Ovary (tissue), 9 donors: ENCODE results near the gene MSI2. TPM values are rescaled to one million over a fixed set of nuclear protein-coding genes. Genes with fewer than 3 reads are reported as not detected.

Source experiments
- DNase-seq, 5 donors: peaks; one replicate each; pipeline ENCODE4 v3.0.0-alpha.2; 2019 to 2020
- H3K27ac ChIP-seq, 2 donors: fragments of 200-600 bp; one replicate each; pipeline versions ENCODE4 v1.5.1 to v1.8.0; 2019 to 2022
- H3K27me3 ChIP-seq: fragments of 200-600 bp; one replicate; pipeline ENCODE4 v1.8.0; 2022
- H3K36me3 ChIP-seq: fragments of 200-600 bp; sonication (generic); one replicate; pipeline ENCODE4 v1.5.1; 2019
- H3K4me1 ChIP-seq: one replicate; pipeline ENCODE4 v1.8.1; 2013; ENCODE audit warnings: mild to moderate bottlenecking, moderate library complexity; ENCODE audit not compliant: insufficient read depth
- H3K4me3 ChIP-seq: fragments of 200-600 bp; sonication (generic); one replicate; pipeline ENCODE4 v1.5.1; 2017
- H3K9me3 ChIP-seq, 2 donors: fragments of 200-600 bp in 1 of 2; sonication (generic) in 1 of 2; one replicate each; pipeline versions ENCODE4 v1.5.1 to v1.8.1; 2013 to 2019; ENCODE audit warnings: mild to moderate bottlenecking in 1 of 2, moderate library complexity in 1 of 2
- CTCF ChIP-seq, 3 donors: fragments of 450-650 bp in 2 of 3; fragments of 200-600 bp in 1 of 3; IDR thresholded peaks; one replicate each; pipeline versions ENCODE4 v1.5.1 to v1.8.0; 2016 to 2022; ENCODE audit warnings: antibody characterized with exemption in 3 of 3, mild to moderate bottlenecking in 1 of 3
- EP300 ChIP-seq: sonication (generic); formaldehyde crosslinking; IDR thresholded peaks from one replicate; pipeline ENCODE4 v1.6.1; 2017; ENCODE audit warnings: antibody characterized with exemption
- POLR2A ChIP-seq: fragments of 450-650 bp; IDR thresholded peaks from one replicate; pipeline ENCODE4 v1.6.1; 2017; ENCODE audit warnings: antibody characterized with exemption, mild to moderate bottlenecking, moderate library complexity
- WGBS, 3 donors: extraction: QIAGEN DNeasy Blood & Tissue Kit in 1 of 3; methylation state at CpG; one replicate each; pipeline versions ENCODE4 v1.1.5 to v1.1.7; 2013 to 2017; 5-methylcytosine and 5-hydroxymethylcytosine counted together
- intact Hi-C, 4 donors: fragments of 100-400 bp; cut with DNase I; formaldehyde crosslinking; loops; one replicate each; pipeline versions ENCODE4 v1.11.0 to v1.15.1; 2022 to 2023
- polyA plus RNA-seq, 2 donors: library from polyadenylated mRNA; stranded (reverse); fragments of 200-250 nt in 1 of 2; fragments of 350-450 nt in 1 of 2; fragmentation: Illumina TruSeq in 1 of 2; extraction: RNeasy Lipid Tissue Mini Kit (QIAGEN cat#74804) in 1 of 2; gene quantifications; one replicate each; pipeline ENCODE4 v1.2.3, GENCODE V29; 2013 to 2014
- total RNA-seq, 7 donors: library from RNA; depleted of rRNA in 2 of 7; stranded (reverse); fragments of >200 nt in 2 of 7; fragmentation: NEBNext Ultra II Directional in 3 of 7; extraction: Animal tissue kit (Norgen Biotek cat#: 25700) in 3 of 7; gene quantifications; one replicate each; pipeline versions ENCODE4 v1.1.0 to v1.2.4, GENCODE V29; 2016 to 2023
- donor health status: DM: no; HTN: no; CAD: no; lungs with moderate emphysema.
- donor health status: DM: no; HTN: no; CAD: no.
- donor health status: Bipolar disorder and iron deficiency.
- donor health status: DM: yes; HTN: yes; CAD: no.
- donor health status: DM: no; HTN: no; CAD: no.
- donor health status: DM: yes; HTN: yes; CAD: no.

MSI2 gene
- total and polyA plus RNA-seq, 9 donors = 43.1 to 199 (median 120) TPM

DNA sequence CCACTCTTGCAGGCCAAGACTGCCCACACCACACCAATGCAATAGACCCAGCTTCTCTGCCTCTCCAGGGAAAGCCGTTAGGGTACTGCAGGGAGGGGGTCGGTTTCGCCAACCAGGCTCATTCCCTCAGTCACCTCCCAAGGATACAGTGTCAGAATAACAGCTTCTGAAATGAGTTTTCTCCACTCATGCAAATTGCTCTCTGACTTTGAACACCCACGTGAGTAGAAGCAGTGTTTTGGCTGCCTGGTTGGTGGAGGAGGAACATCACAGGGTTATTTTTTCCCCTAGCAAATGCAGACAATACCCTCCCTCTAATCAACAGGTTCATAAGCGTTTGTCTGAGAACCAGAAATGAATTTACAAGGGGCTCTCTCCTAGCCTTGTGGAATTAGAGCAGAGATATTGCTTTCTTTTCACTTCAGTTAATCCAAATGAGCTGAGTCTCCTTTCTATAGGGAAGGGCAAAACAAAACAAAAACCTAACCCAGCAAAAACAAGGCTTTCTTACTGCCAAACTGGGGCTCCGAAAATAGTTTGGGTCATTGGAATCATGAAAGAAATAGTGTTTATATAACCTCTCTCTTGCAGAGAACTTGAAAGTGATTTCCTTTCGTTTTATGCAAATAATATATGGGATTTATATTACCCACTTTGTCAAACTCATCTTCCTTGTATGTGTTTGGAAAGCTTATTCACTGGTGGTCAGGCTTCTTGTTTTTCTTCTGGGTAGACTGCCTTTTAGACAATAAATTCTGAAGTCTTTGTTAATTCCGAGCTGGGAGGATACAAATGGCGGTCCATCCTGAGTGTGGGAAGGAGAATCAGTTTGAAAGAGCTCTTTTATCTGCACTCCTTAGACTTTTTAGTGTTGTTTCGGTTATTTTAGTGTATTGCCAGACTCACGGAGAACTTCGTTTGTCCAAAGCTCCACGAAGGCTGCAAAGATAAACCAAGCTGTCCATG lies 229.9 kb downstream of the MSI2 start:
- Histone ChIP-seq H3K36me3 (no peaks in the 10 kb centered on the region), H3K4me3 (no peak overlapping the region), H3K27ac (peak overlapping the region in 1 of 2 donors; percentile 61), H3K27me3 (no peaks in the 10 kb centered on the region), H3K4me1 (peaks cover 41% of the 10 kb centered on the region), H3K9me3 (no peaks in the 10 kb centered on the region)
- intact Hi-C loops = no loop called here
- TF ChIP-seq CTCF (IDR thresholded peaks at IDR 0.05) (no peak), POLR2A (no peak), EP300 (no peak)
- DNase-seq = no peak
- WGBS, 3 donors = 19 to 37% (median 20%) methylated on average over 13 of the region's 13 CpGs

DNA sequence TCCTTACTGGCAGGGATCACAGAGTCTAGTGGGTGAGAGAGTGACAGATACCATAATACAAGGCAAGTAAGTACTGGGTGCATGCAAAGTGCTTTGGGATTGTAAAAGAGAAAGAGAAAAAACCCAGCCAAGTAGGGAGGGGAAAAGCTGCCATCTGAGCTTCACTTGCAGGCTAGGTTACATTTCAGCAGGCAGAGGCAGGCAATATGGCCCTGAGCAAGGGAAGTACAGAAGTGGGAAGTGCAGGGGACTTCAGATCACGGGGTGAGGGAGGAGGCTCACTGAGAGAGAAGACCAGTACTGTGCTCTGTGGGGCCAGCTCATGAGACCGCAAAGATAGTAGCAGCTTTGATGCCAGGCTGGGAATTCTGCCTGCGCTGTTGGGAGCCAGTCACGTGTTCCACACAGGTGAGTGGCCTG lies 230.6 kb downstream of the MSI2 start:
- intact Hi-C loops = no loop called here
- Histone ChIP-seq H3K9me3 (no peaks in the 10 kb centered on the region), H3K4me1 (peaks cover 40% of the 10 kb centered on the region), H3K27me3 (no peaks in the 10 kb centered on the region), H3K27ac (peak overlapping the region in 1 of 2 donors; percentile 61), H3K4me3 (no peak overlapping the region), H3K36me3 (no peaks in the 10 kb centered on the region)
- TF ChIP-seq POLR2A (no peak), EP300 (no peak), CTCF (IDR thresholded peaks at IDR 0.05) (no peak)
- DNase-seq = no peak
- 77 to 83% (median 79%) methylated on average over 4 of the region's 4 CpGs for WGBS, 3 donors

GRCh38 chr17:57487573-57487972 lies 231.2 kb downstream of the MSI2 start:
- no peak for DNase-seq
- no peaks in the 10 kb centered on the region for H3K27me3 ChIP-seq
- TF ChIP-seq POLR2A = no peak
- no peak for TF ChIP-seq CTCF (IDR thresholded peaks at IDR 0.05)
- no peak for TF ChIP-seq EP300
- H3K4me1 ChIP-seq = peaks cover 36% of the 10 kb centered on the region
- H3K36me3 ChIP-seq = no peaks in the 10 kb centered on the region
- 79 to 83% (median 83%) methylated on average over 5 of the region's 5 CpGs for WGBS, 3 donors
- no peak overlapping the region for H3K4me3 ChIP-seq
- H3K9me3 ChIP-seq = no peaks in the 10 kb centered on the region
- H3K27ac ChIP-seq = peak overlapping the region in 1 of 2 donors; percentile 61
- intact Hi-C loops = no loop called here

DNA sequence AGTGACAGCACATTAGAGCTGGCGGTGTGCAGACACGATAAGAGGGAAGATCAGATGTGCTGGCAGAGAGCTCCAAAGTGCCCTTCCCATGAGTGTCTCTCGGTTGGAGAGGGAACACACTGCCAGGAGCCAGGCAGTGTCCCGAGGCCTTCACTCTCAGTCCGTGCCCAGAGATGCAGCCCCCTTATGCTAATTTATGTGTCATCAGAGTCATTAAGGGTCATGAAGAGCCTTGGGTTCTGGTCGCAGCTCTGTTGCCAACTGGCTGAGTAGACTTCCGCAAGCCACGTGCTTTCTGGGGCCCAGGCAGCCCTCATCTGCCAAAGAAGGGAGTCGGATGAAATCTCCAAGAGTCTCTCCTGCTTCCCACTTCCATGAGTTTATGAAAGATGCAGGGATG lies 232.5 kb downstream of the MSI2 start:
- Histone ChIP-seq H3K27me3 (no peaks in the 10 kb centered on the region), H3K27ac (no peak overlapping the region), H3K4me1 (peaks cover 35% of the 10 kb centered on the region), H3K9me3 (no peaks in the 10 kb centered on the region), H3K4me3 (no peak overlapping the region), H3K36me3 (no peaks in the 10 kb centered on the region)
- 85 to 92% (median 91%) methylated on average over 9 of the region's 9 CpGs for WGBS, 3 donors
- no peak for TF ChIP-seq CTCF (IDR thresholded peaks at IDR 0.05)
- no peak for TF ChIP-seq POLR2A
- no peak for TF ChIP-seq EP300
- intact Hi-C loops = no loop called here
- DNase-seq = no peak
